Hindlimb muscle (tissue), 1 donor: Measurements from ENCODE around the gene JSRP1. TPM values are rescaled to one million over a fixed set of nuclear protein-coding genes. Genes with fewer than 3 reads are reported as not detected.

Source experiments
- DNase-seq: peaks from one replicate; pipeline ENCODE4 v3.0.0-alpha.2; 2013
- polyA plus RNA-seq: library from polyadenylated mRNA; unstranded; fragments of 120-200 nt; gene quantifications from one replicate; pipeline ENCODE4 v1.2.1, GENCODE V29; 2013; ENCODE audit not compliant: insufficient read length

The JSRP1 gene
- polyA plus RNA-seq, 1 donor = 111 TPM

- DNase-seq = no peak
Measured at GRCh38 chr19:2232286-2233151, 23.7 kb downstream of the JSRP1 start.

- no peak for DNase-seq
Measured at GRCh38 chr19:2231621-2232221, 24.5 kb downstream of the JSRP1 start.

- DNase-seq = no peak
Measured at GRCh38 chr19:2230807-2231533, 25.2 kb downstream of the JSRP1 start.

GRCh38 chr19:2230033-2230531 lies 26.1 kb downstream of the JSRP1 start:
- no peak for DNase-seq

GRCh38 chr19:2229103-2230032 lies 26.8 kb downstream of the JSRP1 start:
- no peak for DNase-seq

- DNase-seq = no peak
Measured at GRCh38 chr19:2228157-2229030, 27.8 kb downstream of the JSRP1 start.

GRCh38 chr19:2227415-2228156 lies 28.6 kb downstream of the JSRP1 start:
- no peak for DNase-seq

GRCh38 chr19:2226840-2227360 lies 29.3 kb downstream of the JSRP1 start:
- DNase-seq = no peak

GRCh38 chr19:2226051-2226839 lies 30.0 kb downstream of the JSRP1 start:
- no peak for DNase-seq

GRCh38 chr19:2225415-2226050 lies 30.7 kb downstream of the JSRP1 start:
- DNase-seq = no peak

GRCh38 chr19:2224754-2225349 lies 31.4 kb downstream of the JSRP1 start:
- DNase-seq = no peak

GRCh38 chr19:2223959-2224358 lies 32.3 kb downstream of the JSRP1 start:
- no peak for DNase-seq

- DNase-seq = no peak
Measured at GRCh38 chr19:2223391-2223790, 32.8 kb downstream of the JSRP1 start.

- DNase-seq = no peak
Measured at GRCh38 chr19:2221918-2222317, 34.3 kb downstream of the JSRP1 start.

GRCh38 chr19:2221250-2221831 lies 34.9 kb downstream of the JSRP1 start:
- no peak for DNase-seq

GRCh38 chr19:2219726-2220125 lies 36.5 kb downstream of the JSRP1 start:
- DNase-seq = no peak

GRCh38 chr19:2217591-2217990 lies 38.6 kb downstream of the JSRP1 start:
- DNase-seq = no peak
